IMR-90 (cell line): ENCODE results near the gene GSTO1. TPM values are rescaled to one million over a fixed set of nuclear protein-coding genes. Genes with fewer than 3 reads are reported as not detected.

Source experiments
- ATAC-seq: fragments of 200-7000 bp; cut with Tn5 transposase; 2 replicates; pipeline ENCODE4 v1.9.1; 2020; ENCODE audit warnings: low read depth, mild to moderate bottlenecking, moderate library complexity
- BruUV-seq: library from RNA; stranded (reverse); fragments of 400-500 nt; replicated peaks from 2 replicates; lab custom pipeline; 2021; lab: Mats Ljungman, UMichigan
- CTCF ChIA-PET: fragments of 300-600 bp; formaldehyde crosslinking; extraction: SDS; loops from one replicate; lab custom pipeline; 2021; ENCODE audit warnings: antibody characterized with exemption; lab: Yijun Ruan, JAX
- POLR2A ChIA-PET: fragments of 300-600 bp; sonication (Branson Sonifier 250); formaldehyde crosslinking; loops from one replicate; lab custom pipeline; 2022; ENCODE audit warnings: antibody characterized with exemption; ENCODE audit not compliant: unreplicated experiment; lab: Charles Lee
- DNase-seq: peaks from one replicate; pipeline ENCODE4 v3.0.0; 2013
- H2AFZ ChIP-seq: replicated peaks from 2 replicates; pipeline ENCODE3; 2013; ENCODE audit warnings: low read length, mild to moderate bottlenecking; ENCODE audit not compliant: poor library complexity
- H2AK5ac ChIP-seq: 2 replicates; pipeline ENCODE4 v1.6.1; 2013; ENCODE audit warnings: low read depth, low read length, inconsistent platforms
- H2AK9ac ChIP-seq: replicated peaks from 2 replicates; pipeline ENCODE3; 2013; ENCODE audit warnings: mild to moderate bottlenecking, low read depth, low read length, moderate library complexity; ENCODE audit not compliant: poor library complexity
- H2BK120ac ChIP-seq: 2 replicates; pipeline ENCODE4 v1.6.1; 2013; ENCODE audit warnings: low read depth, low read length, inconsistent platforms
- H2BK15ac ChIP-seq: 3 replicates; pipeline ENCODE4 v1.6.1; 2013; ENCODE audit warnings: low read depth, low read length, inconsistent platforms
- H2BK20ac ChIP-seq: 2 replicates; pipeline ENCODE4 v1.6.1; 2013; ENCODE audit warnings: low read depth, mild to moderate bottlenecking, inconsistent platforms, low read length, moderate library complexity
- H2BK5ac ChIP-seq: 2 replicates; pipeline ENCODE4 v1.6.1; 2013; ENCODE audit warnings: mild to moderate bottlenecking, low read depth, low read length, inconsistent platforms; ENCODE audit not compliant: poor library complexity, severe bottlenecking
- H3K14ac ChIP-seq: replicated peaks from 2 replicates; pipeline ENCODE4 v1.6.1; 2013; ENCODE audit warnings: low read depth, low read length, inconsistent platforms
- H3K18ac ChIP-seq: 2 replicates; pipeline ENCODE4 v1.6.1; 2013; ENCODE audit warnings: low read depth, low read length, control low read depth
- H3K23ac ChIP-seq: 2 replicates; pipeline ENCODE4 v1.6.1; 2013; ENCODE audit warnings: low read depth, low read length, inconsistent platforms
- H3K27ac ChIP-seq: 2 replicates; pipeline ENCODE4 v1.5.1; 2013; ENCODE audit warnings: mild to moderate bottlenecking, control low read depth, low read length; ENCODE audit not compliant: insufficient read depth
- H3K27me3 ChIP-seq: 2 replicates; pipeline ENCODE4 v1.6.1; 2013; ENCODE audit warnings: low read length; ENCODE audit not compliant: control insufficient read depth, insufficient read depth
- H3K36me3 ChIP-seq: 2 replicates; pipeline ENCODE4 v1.6.1; 2013; ENCODE audit warnings: low read length, mixed read lengths; ENCODE audit not compliant: control insufficient read depth, insufficient read depth
- H3K4ac ChIP-seq: 2 replicates; pipeline ENCODE4 v1.6.1; 2013; ENCODE audit warnings: low read depth, low read length, inconsistent platforms
- H3K4me1 ChIP-seq: 2 replicates; pipeline ENCODE4 v1.6.1; 2013; ENCODE audit warnings: low read length, mixed read lengths; ENCODE audit not compliant: control insufficient read depth, insufficient read depth
- H3K4me2 ChIP-seq: 2 replicates; pipeline ENCODE4 v1.6.1; 2013; ENCODE audit warnings: low read depth, mild to moderate bottlenecking, control low read depth, low read length, moderate library complexity
- H3K4me3 ChIP-seq: 2 replicates; pipeline ENCODE4 v1.5.1; 2013; ENCODE audit warnings: low read depth, mild to moderate bottlenecking, control low read depth, low read length, moderate library complexity; ENCODE audit not compliant: insufficient read depth
- H3K56ac ChIP-seq: 2 replicates; pipeline ENCODE4 v1.6.1; 2013; ENCODE audit warnings: low read length, inconsistent platforms; ENCODE audit not compliant: insufficient read depth; ENCODE audit errors: extremely low read depth
- H3K79me1 ChIP-seq, 2 experiments: 2 replicates each; pipeline ENCODE4 v1.6.1; 2013; ENCODE audit warnings: low read length in 2 of 2, inconsistent platforms in 1 of 2, low read depth in 1 of 2
- H3K9ac ChIP-seq: 2 replicates; pipeline ENCODE4 v1.6.1; 2013; ENCODE audit warnings: low read depth, low read length, control low read depth
- H3K9me1 ChIP-seq: 2 replicates; pipeline ENCODE4 v1.6.1; 2013; ENCODE audit warnings: low read length, inconsistent platforms; ENCODE audit not compliant: insufficient read depth
- H3K9me3 ChIP-seq: 2 replicates; pipeline ENCODE4 v1.6.1; 2013; ENCODE audit warnings: low read length; ENCODE audit not compliant: control insufficient read depth, insufficient read depth
- H4K20me1 ChIP-seq: 2 replicates; pipeline ENCODE4 v1.6.1; 2013; ENCODE audit warnings: low read length, inconsistent platforms; ENCODE audit not compliant: insufficient read depth
- H4K5ac ChIP-seq: 2 replicates; pipeline ENCODE4 v1.6.1; 2013; ENCODE audit warnings: mild to moderate bottlenecking, low read depth, low read length, control low read depth
- H4K8ac ChIP-seq, 2 experiments: 2 replicates each; pipeline ENCODE4 v1.6.1; 2013; ENCODE audit warnings: low read depth in 2 of 2, low read length in 2 of 2, control low read depth in 1 of 2, inconsistent platforms in 1 of 2
- H4K91ac ChIP-seq: 2 replicates; pipeline ENCODE4 v1.6.1; 2013; ENCODE audit warnings: low read depth, low read length, inconsistent platforms; ENCODE audit not compliant: insufficient read depth
- BHLHE40 ChIP-seq: fragments of 150-350 bp; IDR thresholded peaks from 2 replicates; pipeline ENCODE4 v1.6.1; 2016; ENCODE audit warnings: mild to moderate bottlenecking, low read depth, low read length
- CEBPB ChIP-seq: IDR thresholded peaks from 2 replicates; pipeline ENCODE4 v1.6.1; 2012; ENCODE audit warnings: low read depth, low read length, improper control_type of control experiment
- CHD1 ChIP-seq: IDR thresholded peaks from 2 replicates; pipeline ENCODE4 v1.6.1; 2012; ENCODE audit warnings: low read depth, low read length, improper control_type of control experiment
- CTCF ChIP-seq: conservative IDR thresholded peaks from 2 replicates; pipeline ENCODE4 v1.5.1; 2012; ENCODE audit warnings: mild to moderate bottlenecking, low read depth, low read length, improper control_type of control experiment
- ELK1 ChIP-seq: fragments of 150-350 bp; IDR thresholded peaks from 2 replicates; pipeline ENCODE4 v1.6.1; 2016; ENCODE audit warnings: low read depth, mild to moderate bottlenecking, low read length, moderate library complexity, borderline replicate concordance
- FOS ChIP-seq: fragments of 150-350 bp; IDR thresholded peaks from 2 replicates; pipeline ENCODE4 v1.6.1; 2016; ENCODE audit warnings: low read depth, low read length
- MAFK ChIP-seq: IDR thresholded peaks from 2 replicates; pipeline ENCODE4 v1.6.1; 2012; ENCODE audit warnings: low read depth, low read length, improper control_type of control experiment
- MAZ ChIP-seq: IDR thresholded peaks from 2 replicates; pipeline ENCODE4 v1.6.1; 2012; ENCODE audit warnings: low read depth, mild to moderate bottlenecking, low read length, improper control_type of control experiment, moderate library complexity, borderline replicate concordance
- MXI1 ChIP-seq: IDR thresholded peaks from 2 replicates; pipeline ENCODE4 v1.6.1; 2012; ENCODE audit warnings: low read depth, mild to moderate bottlenecking, low read length, moderate library complexity, borderline replicate concordance
- NFE2L2 ChIP-seq: fragments of 150-350 bp; IDR thresholded peaks from 2 replicates; pipeline ENCODE4 v1.6.1; 2016; ENCODE audit warnings: low read depth, mild to moderate bottlenecking, low read length
- POLR2A ChIP-seq: IDR thresholded peaks from 2 replicates; pipeline ENCODE4 v1.6.1; 2012; ENCODE audit warnings: mild to moderate bottlenecking, low read depth, low read length
- RAD21 ChIP-seq: IDR thresholded peaks from 2 replicates; pipeline ENCODE4 v1.6.1; 2012; ENCODE audit warnings: low read length, improper control_type of control experiment
- RCOR1 ChIP-seq: IDR thresholded peaks from 2 replicates; pipeline ENCODE4 v1.6.1; 2012; ENCODE audit warnings: mild to moderate bottlenecking, low read length, improper control_type of control experiment; ENCODE audit not compliant: insufficient replicate concordance
- RFX5 ChIP-seq: IDR thresholded peaks from 2 replicates; pipeline ENCODE4 v1.8.0; 2012; ENCODE audit warnings: low read depth, mild to moderate bottlenecking, low read length, moderate library complexity
- SMC3 ChIP-seq: fragments of 150-350 bp; IDR thresholded peaks from 2 replicates; pipeline ENCODE4 v1.6.1; 2016; ENCODE audit warnings: low read depth, mild to moderate bottlenecking, antibody characterized with exemption, low read length, moderate library complexity
- USF2 ChIP-seq: fragments of 150-350 bp; IDR thresholded peaks from 2 replicates; pipeline ENCODE4 v1.6.1; 2017; ENCODE audit warnings: mild to moderate bottlenecking, antibody characterized with exemption, low read length, low read depth
- WGBS, 2 experiments: methylation state at CpG; one replicate each; pipeline versions ENCODE4 v1.1.5 to v1.1.7; 2013; ENCODE audit warnings: missing lambda C conversion rate in 2 of 2; ENCODE audit not compliant: insufficient read length in 1 of 2; ENCODE audit errors: extremely low coverage in 2 of 2; 5-methylcytosine and 5-hydroxymethylcytosine counted together
- dilution Hi-C: fragments of 300-500 bp; cut with HindIII; formaldehyde crosslinking; loops from one replicate; pipeline ENCODE4 v1.14.3; 2018; ENCODE audit warnings: low sequenced_read_pairs; ENCODE audit not compliant: unreplicated experiment
- in situ Hi-C: fragments of 300-500 bp; cut with MboI; formaldehyde crosslinking; loops from 3 replicates; pipeline ENCODE4 v1.14.3; 2019; ENCODE audit warnings: low sequenced_read_pairs, inconsistent platforms, mixed read lengths
- intact Hi-C: fragments of 100-400 bp; cut with micrococcal nuclease; formaldehyde crosslinking; loops from 2 replicates; pipeline ENCODE4 v1.10.0; 2022
- polyA plus RNA-seq, 3 experiments: library from polyadenylated mRNA; depleted of rRNA; stranded (reverse); fragments of >200 nt; gene quantifications; 2 replicates each; pipeline ENCODE4 v1.2.3, GENCODE V29; 2012; ENCODE audit warnings: low replicate concordance in 1 of 3
- total RNA-seq: library from RNA; depleted of rRNA; stranded (reverse); fragments of >200 nt; gene quantifications from 2 replicates; pipeline ENCODE4 v1.2.3, GENCODE V29; 2012

Gene GSTO1
- total and polyA plus RNA-seq, 2 of the 4 experiments (the other 2 are of a cell fraction) = 186 to 258 TPM

- Histone ChIP-seq H2AK9ac (no peak overlapping the region), H3K79me1 (no peaks in the 10 kb centered on the region), H3K14ac (no peak overlapping the region), H3K18ac (no peak overlapping the region), H2BK20ac (no peak overlapping the region), H2BK5ac (no peak overlapping the region), H3K4me3 (no peak overlapping the region), H3K23ac (no peak overlapping the region), H2AFZ (no peak overlapping the region), H4K8ac (no peak overlapping the region), H3K36me3 (no peaks in the 10 kb centered on the region), H3K9ac (no peak overlapping the region), H3K27ac (no peak overlapping the region), H2BK15ac (no peak overlapping the region), H3K27me3 (peaks cover 44% of the 10 kb centered on the region), H4K20me1 (no peaks in the 10 kb centered on the region), H3K4me1 (no peaks in the 10 kb centered on the region), H4K5ac (no peak overlapping the region), H3K9me1 (no peaks in the 10 kb centered on the region), H4K91ac (no peak overlapping the region), H2AK5ac (no peak overlapping the region), H3K9me3 (no peaks in the 10 kb centered on the region), H2BK120ac (no peak overlapping the region), H3K4ac (no peak overlapping the region), H3K4me2 (no peak overlapping the region), H3K56ac (no peak overlapping the region)
- intact Hi-C loops (no loop called here), dilution Hi-C loops (no loop called here), in situ Hi-C loops (loop anchor here (25.0 kb wide), 1 partner anchor 506 kb away; no protein-coding TSS in a partner anchor)
- BruUV-seq = no TSS peak
- DNase-seq = no peak
- no peak for ATAC-seq
- 56% methylated on average over 1 of the region's 7 CpGs; no CpG with 5 or more reads in 1 of the 2 experiments for WGBS, 2 experiments
- POLR2A ChIA-PET = no interaction called here
- TF ChIP-seq MAZ (no peak), MXI1 (no peak), MAFK (no peak), BHLHE40 (no peak), RAD21 (no peak), CHD1 (no peak), USF2 (no peak), RFX5 (no peak), NFE2L2 (no peak), SMC3 (no peak), ELK1 (no peak), FOS (no peak), RCOR1 (no peak), CEBPB (no peak), POLR2A (no peak), CTCF (no peak)
- CTCF ChIA-PET = no interaction called here
Observed at GRCh38 chr10:104218751-104219150, 35.9 kb upstream of the GSTO1 start.
